ENCODE measurements around the gene KBTBD13.
"Not testable (repeated sequence)": the region's sequence is repeated elsewhere in the genome, so short reads cannot be mapped to it uniquely, and the experiment has no call there.

Gene KBTBD13

GRCh38 chr15:65069179-65069578 lies 7.4 kb upstream of the KBTBD13 start:
- no peak for DNase-seq (ENCODE audit: low read depth in 3 of 3)

GRCh38 chr15:65069779-65070546 lies 6.6 kb upstream of the KBTBD13 start:
- DNase-seq (ENCODE audit: low read depth in 3 of 3): no peak

GRCh38 chr15:65071381-65071811 lies 5.2 kb upstream of the KBTBD13 start:
- DNase-seq (ENCODE audit: low read depth in 3 of 3): no peak

GRCh38 chr15:65072027-65072426 lies 4.5 kb upstream of the KBTBD13 start:
- no peak for DNase-seq (ENCODE audit: low read depth in 3 of 3)

- DNase-seq (ENCODE audit: low read depth in 3 of 3): no peak
Measured at GRCh38 chr15:65072617-65073016, 3.9 kb upstream of the KBTBD13 start.

- not testable (repeated sequence) for DNase-seq (ENCODE audit: low read depth in 3 of 3)
Measured at GRCh38 chr15:65074946-65075345, 1.6 kb upstream of the KBTBD13 start.

GRCh38 chr15:65075607-65076395 lies 745 bp upstream of the KBTBD13 start:
- DNase-seq (ENCODE audit: low read depth in 3 of 3): not testable (repeated sequence)

GRCh38 chr15:65077291-65077980 lies 890 bp downstream of the KBTBD13 start:
- DNase-seq (ENCODE audit: low read depth in 3 of 3): no peak

- DNase-seq (ENCODE audit: low read depth in 3 of 3): peak; percentile 13 to 21 (median 15)
Measured at GRCh38 chr15:65077981-65078352, 1.4 kb downstream of the KBTBD13 start.

GRCh38 chr15:65079580-65079979 lies 3.0 kb downstream of the KBTBD13 start:
- no peak for DNase-seq (ENCODE audit: low read depth in 3 of 3)

- DNase-seq (ENCODE audit: low read depth in 3 of 3): no peak
Measured at GRCh38 chr15:65081270-65081669, 4.7 kb downstream of the KBTBD13 start.

- DNase-seq (ENCODE audit: low read depth in 3 of 3): peak in 1 of 3 experiments; percentile 7
Measured at GRCh38 chr15:65081758-65082157, 5.2 kb downstream of the KBTBD13 start.

GRCh38 chr15:65082303-65082953 lies 5.9 kb downstream of the KBTBD13 start:
- no peak for DNase-seq (ENCODE audit: low read depth in 3 of 3)

GRCh38 chr15:65083262-65083701 lies 6.7 kb downstream of the KBTBD13 start:
- DNase-seq (ENCODE audit: low read depth in 3 of 3): no peak

GRCh38 chr15:65084500-65085206 lies 8.1 kb downstream of the KBTBD13 start:
- DNase-seq (ENCODE audit: low read depth in 3 of 3): no peak

- DNase-seq (ENCODE audit: low read depth in 3 of 3): no peak
Measured at GRCh38 chr15:65085207-65085753, 8.7 kb downstream of the KBTBD13 start.

GRCh38 chr15:65085990-65086679 lies 9.6 kb downstream of the KBTBD13 start:
- DNase-seq (ENCODE audit: low read depth in 3 of 3): no peak

GRCh38 chr15:65086680-65087111 lies 10.2 kb downstream of the KBTBD13 start:
- DNase-seq (ENCODE audit: low read depth in 3 of 3): no peak

- DNase-seq (ENCODE audit: low read depth in 3 of 3): no peak
Measured at GRCh38 chr15:65087411-65087810, 10.9 kb downstream of the KBTBD13 start.

Data from stimulated activated CD4-positive, alpha-beta T cell treated with anti-CD3 and anti-CD28 coated beads, TNF-alpha, amount 100 ng/mL, for 4 hours (primary cell).